GM10266 (cell line): ENCODE measurements around the gene EID2B.

ENCODE experiments used
- DNase-seq: peaks from one replicate; pipeline ENCODE4 v3.0.0; 2012; ENCODE audit errors: extremely low spot score
- TF ChIP-seq, protein P1 (sequence below): IDR thresholded peaks from 2 replicates; pipeline ENCODE4 v1.5.1; 2012; ENCODE audit warnings: mild to moderate bottlenecking, low read depth; ENCODE audit not compliant: control insufficient read depth, insufficient read depth; ENCODE audit errors: missing control alignments

Gene EID2B

DNA sequence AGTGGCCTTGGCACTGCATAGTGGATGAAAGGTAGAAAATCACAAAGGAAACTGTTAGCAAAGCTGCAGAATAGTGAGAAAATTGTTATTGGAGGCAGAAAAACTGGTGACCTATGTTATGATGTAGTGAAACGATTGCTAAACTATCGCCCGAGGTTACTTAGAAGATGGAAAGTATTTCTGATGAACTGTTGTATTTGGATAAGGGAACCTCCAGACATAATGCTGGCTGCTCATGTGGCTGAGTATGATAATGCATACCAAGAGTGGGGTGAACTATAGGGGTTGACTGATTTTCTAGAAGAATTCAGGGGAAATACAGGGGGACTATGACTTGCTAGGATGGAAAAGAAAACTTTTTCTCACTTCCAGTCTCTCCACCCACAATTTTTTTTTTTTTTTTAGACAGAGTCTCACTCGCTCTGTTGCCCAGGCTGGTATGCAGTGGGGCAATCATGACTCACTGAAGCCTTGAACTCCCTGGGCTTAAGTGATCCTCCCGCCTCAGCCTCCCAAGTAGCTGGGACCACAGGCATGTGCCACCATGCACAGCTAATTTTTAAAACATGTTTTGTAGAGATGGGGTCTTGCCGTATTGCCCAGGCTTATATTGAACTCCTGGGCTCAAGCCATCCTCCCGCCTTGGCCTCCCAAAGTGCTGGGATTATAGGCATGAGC is 11.7 kb upstream of the EID2B start:
- DNase-seq: no peak
- TF ChIP-seq, protein P1, sequence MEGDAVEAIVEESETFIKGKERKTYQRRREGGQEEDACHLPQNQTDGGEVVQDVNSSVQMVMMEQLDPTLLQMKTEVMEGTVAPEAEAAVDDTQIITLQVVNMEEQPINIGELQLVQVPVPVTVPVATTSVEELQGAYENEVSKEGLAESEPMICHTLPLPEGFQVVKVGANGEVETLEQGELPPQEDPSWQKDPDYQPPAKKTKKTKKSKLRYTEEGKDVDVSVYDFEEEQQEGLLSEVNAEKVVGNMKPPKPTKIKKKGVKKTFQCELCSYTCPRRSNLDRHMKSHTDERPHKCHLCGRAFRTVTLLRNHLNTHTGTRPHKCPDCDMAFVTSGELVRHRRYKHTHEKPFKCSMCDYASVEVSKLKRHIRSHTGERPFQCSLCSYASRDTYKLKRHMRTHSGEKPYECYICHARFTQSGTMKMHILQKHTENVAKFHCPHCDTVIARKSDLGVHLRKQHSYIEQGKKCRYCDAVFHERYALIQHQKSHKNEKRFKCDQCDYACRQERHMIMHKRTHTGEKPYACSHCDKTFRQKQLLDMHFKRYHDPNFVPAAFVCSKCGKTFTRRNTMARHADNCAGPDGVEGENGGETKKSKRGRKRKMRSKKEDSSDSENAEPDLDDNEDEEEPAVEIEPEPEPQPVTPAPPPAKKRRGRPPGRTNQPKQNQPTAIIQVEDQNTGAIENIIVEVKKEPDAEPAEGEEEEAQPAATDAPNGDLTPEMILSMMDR: no peak

GRCh38 chr19:39543477-39543857 is 10.8 kb upstream of the EID2B start:
- TF ChIP-seq, protein P1: no peak
- no peak for DNase-seq

DNA sequence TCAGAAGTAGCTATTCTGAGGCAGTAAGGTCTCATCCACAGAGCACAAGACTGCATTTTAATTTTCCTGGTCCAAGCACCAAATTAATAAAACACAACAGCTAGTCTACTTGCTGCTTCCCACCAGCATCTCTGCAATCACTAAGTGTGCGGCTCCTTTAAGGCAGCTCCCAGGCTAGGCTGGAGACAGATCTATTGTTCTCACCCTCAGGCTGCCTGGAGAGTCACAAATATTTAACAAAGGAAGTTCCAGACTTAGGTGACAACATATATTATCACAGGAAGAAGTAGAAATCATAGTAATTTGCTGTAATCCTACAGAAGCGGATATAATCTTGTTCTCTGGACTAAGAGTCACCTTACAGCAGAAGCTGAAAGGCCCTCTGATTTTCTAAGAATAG is 9.6 kb upstream of the EID2B start:
- no peak for DNase-seq

DNA sequence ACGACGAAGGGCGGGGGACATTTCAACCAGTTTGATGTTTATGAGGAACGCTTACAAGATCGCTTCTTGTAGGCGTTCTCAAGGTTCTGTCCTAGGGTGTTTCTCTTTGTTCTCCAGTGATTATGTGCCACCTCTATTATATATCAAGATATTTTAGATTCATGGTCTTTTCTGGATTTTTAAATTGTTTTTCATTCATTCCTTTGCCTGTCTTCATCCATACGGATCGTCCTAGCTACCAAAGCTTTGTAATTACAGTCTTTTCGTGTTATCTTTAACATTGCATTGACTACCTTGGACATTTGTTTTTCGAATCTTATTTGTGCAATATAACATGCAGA is 7.7 kb upstream of the EID2B start:
- DNase-seq: no peak
- TF ChIP-seq, protein P1: no peak

More for the DNA sequence above, 9.6 kb upstream of the EID2B start:
- TF ChIP-seq, protein P1: no peak

DNA sequence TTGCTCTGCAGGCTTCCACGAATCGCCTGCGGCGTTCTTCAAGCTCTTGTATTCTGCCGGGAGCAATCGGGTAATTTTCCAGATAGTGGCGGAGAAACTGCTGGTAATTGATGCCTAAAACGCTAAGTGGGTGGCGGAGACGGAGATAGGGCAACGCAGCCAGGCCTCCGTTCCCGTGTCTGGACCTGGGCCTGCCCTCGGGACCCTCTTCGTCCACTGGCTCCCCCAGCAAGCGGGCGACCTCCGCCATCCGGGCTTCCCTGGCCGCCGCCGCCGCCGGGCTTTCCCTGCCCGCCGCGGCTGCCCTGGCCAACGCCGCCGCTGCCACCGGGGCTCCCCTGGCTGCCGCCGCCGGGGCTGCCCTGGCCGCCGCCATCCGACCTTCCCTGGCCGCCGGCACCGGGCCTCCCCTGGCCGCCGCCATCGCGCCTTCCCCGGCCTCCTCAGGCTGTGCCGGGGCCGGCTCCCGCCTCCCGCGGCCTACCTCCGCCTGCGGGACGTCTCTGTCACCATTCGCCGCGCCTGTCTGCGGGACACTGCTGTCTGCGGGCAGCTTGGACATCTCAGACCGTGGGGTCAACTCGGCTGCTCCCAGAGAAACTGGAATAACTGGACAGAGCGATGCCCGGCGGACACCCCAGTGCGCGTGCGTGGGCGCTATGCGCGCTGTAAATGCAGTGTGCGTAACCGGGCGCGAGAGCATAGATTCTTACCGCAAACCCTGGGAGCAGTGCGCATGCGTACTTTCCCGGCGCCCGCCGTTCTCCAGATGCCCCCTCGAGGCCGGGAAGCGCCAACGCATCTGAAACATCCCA is 7.1 kb upstream of the EID2B start, which contains the start of gene EID2:
EID2 (minus strand) TSS at position 644 of the 815 bp plus-strand sequence; CDS start at position 562, 82 bp downstream.
- TF ChIP-seq, protein P1: peak; percentile 82
- peak; percentile 97 for DNase-seq

- TF ChIP-seq, protein P1: no peak
- no peak for DNase-seq
Measured at GRCh38 chr19:39539165-39539517, 6.5 kb upstream of the EID2B start.

DNA sequence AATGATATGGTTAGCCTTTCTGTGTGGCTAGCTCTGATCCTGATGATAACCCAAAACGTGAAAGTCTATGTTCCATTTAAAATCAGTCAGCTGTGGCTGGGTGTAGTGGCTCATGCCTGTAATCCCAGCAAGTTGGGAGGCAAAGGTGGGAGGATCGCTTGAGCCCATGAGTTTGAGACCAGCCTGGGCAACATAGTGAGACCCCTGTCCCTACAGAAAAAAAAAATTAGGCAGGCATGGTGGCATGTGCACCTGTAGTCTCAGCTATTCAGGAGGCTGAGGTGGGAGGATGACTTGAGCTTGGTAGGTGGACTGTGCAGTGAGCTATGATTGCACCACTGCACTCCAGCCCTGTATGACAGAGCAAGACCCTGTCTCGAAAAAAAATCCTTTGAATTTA is 1.1 kb upstream of the EID2B start:
- DNase-seq: no peak
- TF ChIP-seq, protein P1: no peak
